Activated CD8-positive, alpha-beta T cell treated with anti-CD3 and anti-CD28 coated beads for 36 hours (primary cell): Measurements from ENCODE around the gene FMNL2. TPM values are rescaled to one million over a fixed set of nuclear protein-coding genes. Genes with fewer than 3 reads are reported as not detected.

Experiments used
- ATAC-seq: fragments of 200-7000 bp; cut with Tn5 transposase; one replicate; pipeline ENCODE4 v1.10.0; 2021; ENCODE audit warnings: mild to moderate bottlenecking, moderate library complexity
- CTCF ChIA-PET: fragments of 350-600 bp; sonication (Branson Sonifier 250); formaldehyde crosslinking; loops from one replicate; lab custom pipeline; 2021; ENCODE audit warnings: antibody characterized with exemption; lab: Charles Lee
- POLR2A ChIA-PET: fragments of 350-600 bp; sonication (Branson Sonifier 250); formaldehyde crosslinking; loops from one replicate; lab custom pipeline; 2021; ENCODE audit warnings: antibody characterized with exemption; lab: Charles Lee
- DNase-seq: peaks from one replicate; pipeline ENCODE4 v3.0.0-alpha.2; 2020
- H3K27ac Mint-ChIP-seq: one replicate; pipeline ENCODE4 v1.8.0; 2021; ENCODE audit warnings: mild to moderate bottlenecking, mixed read lengths
- H3K27me3 Mint-ChIP-seq: one replicate; pipeline ENCODE4 v1.8.0; 2021; ENCODE audit warnings: mixed read lengths
- H3K36me3 Mint-ChIP-seq: one replicate; pipeline ENCODE4 v1.8.0; 2021; ENCODE audit warnings: low read depth, mixed read lengths
- H3K4me1 Mint-ChIP-seq: one replicate; pipeline ENCODE4 v1.8.0; 2021; ENCODE audit warnings: low read depth, mixed read lengths
- H3K4me3 Mint-ChIP-seq: one replicate; pipeline ENCODE4 v1.8.0; 2021; ENCODE audit warnings: mild to moderate bottlenecking, moderate library complexity, mixed read lengths
- H3K9me3 Mint-ChIP-seq: one replicate; pipeline ENCODE4 v1.8.0; 2021; ENCODE audit warnings: mixed read lengths
- intact Hi-C: fragments of 100-400 bp; cut with micrococcal nuclease; formaldehyde crosslinking; loops from one replicate; pipeline ENCODE4 v1.10.0; 2022
- total RNA-seq, 2 experiments: library from RNA; stranded (reverse); gene quantifications; one replicate each; pipeline ENCODE4 v1.2.3, GENCODE V29; 2021
- TF ChIP-seq, protein P1 (sequence below): fragments of 200-600 bp; IDR thresholded peaks from one replicate; pipeline ENCODE4 v1.8.0; 2022; ENCODE audit warnings: antibody characterized with exemption, mild to moderate bottlenecking

Gene FMNL2
- total RNA-seq, 2 experiments from 2014 or later, result 1.1 TPM

DNA sequence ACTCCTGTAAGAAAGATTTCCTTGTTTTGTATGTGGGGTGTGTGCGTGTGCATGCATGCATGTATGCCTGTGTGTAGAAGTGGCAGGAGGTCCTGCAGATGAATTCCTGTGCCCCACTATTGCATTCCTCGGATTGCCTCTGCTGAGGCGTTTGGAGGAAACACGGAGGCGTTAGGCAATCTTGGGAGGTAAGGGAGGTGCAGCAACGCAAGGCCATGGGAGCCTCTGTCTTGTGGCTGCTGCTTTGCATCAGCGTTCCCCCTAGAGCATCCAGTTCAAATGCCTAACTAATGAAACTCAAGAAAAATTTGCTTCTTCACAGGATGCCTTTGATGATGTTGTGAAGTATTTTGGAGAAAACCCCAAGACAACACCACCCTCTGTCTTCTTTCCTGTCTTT lies 302.3 kb downstream of the FMNL2 start:
- CTCF ChIA-PET, result no interaction called here
- no peaks in the 10 kb centered on the region for H3K27me3 Mint-ChIP-seq
- H3K4me3 Mint-ChIP-seq, result no peak overlapping the region
- POLR2A ChIA-PET, result no interaction called here
- ATAC-seq, result no peak
- no peaks in the 10 kb centered on the region for H3K36me3 Mint-ChIP-seq
- intact Hi-C loops, result loop anchor here (10.0 kb wide), 1 partner anchor 302 kb away; the partner anchor contains the start of gene FMNL2
- no peaks in the 10 kb centered on the region for H3K9me3 Mint-ChIP-seq
- TF ChIP-seq, protein P1, sequence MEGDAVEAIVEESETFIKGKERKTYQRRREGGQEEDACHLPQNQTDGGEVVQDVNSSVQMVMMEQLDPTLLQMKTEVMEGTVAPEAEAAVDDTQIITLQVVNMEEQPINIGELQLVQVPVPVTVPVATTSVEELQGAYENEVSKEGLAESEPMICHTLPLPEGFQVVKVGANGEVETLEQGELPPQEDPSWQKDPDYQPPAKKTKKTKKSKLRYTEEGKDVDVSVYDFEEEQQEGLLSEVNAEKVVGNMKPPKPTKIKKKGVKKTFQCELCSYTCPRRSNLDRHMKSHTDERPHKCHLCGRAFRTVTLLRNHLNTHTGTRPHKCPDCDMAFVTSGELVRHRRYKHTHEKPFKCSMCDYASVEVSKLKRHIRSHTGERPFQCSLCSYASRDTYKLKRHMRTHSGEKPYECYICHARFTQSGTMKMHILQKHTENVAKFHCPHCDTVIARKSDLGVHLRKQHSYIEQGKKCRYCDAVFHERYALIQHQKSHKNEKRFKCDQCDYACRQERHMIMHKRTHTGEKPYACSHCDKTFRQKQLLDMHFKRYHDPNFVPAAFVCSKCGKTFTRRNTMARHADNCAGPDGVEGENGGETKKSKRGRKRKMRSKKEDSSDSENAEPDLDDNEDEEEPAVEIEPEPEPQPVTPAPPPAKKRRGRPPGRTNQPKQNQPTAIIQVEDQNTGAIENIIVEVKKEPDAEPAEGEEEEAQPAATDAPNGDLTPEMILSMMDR, result no peak
- no peaks in the 10 kb centered on the region for H3K4me1 Mint-ChIP-seq
- DNase-seq, result no peak
- no peak overlapping the region for H3K27ac Mint-ChIP-seq

DNA sequence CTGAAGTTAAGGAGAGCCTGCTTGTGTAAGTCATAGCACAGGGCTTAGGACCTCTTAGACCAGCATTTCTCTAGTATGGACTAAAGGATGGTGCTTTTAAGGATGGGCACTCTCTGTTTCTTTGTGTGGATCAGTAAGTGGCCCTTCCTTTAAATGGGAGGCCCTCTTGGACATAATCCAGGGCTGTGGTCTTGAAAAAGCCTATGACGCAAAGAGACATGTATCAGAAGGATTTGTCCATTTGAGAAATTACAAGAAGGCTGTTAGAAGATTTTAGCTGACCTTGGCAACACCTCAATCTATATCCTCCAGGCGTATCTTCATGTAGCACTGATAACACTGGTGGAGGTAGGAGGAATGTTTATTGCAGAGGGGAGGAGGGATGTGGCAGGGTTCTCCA lies 303.1 kb downstream of the FMNL2 start:
- no peaks in the 10 kb centered on the region for H3K27me3 Mint-ChIP-seq
- H3K4me1 Mint-ChIP-seq, result no peaks in the 10 kb centered on the region
- no peak overlapping the region for H3K4me3 Mint-ChIP-seq
- DNase-seq (no peak), ATAC-seq (no peak)
- H3K27ac Mint-ChIP-seq, result no peak overlapping the region
- H3K36me3 Mint-ChIP-seq, result no peaks in the 10 kb centered on the region
- TF ChIP-seq, protein P1, result no peak
- H3K9me3 Mint-ChIP-seq, result no peaks in the 10 kb centered on the region
- ChIA-PET CTCF (interaction anchor here (0.9 to 2.5 kb wide), 2 partner anchors 462 to 601 kb away, joined by 4 to 11 read pairs; partner anchors contain the start of gene STAM2), POLR2A (no interaction called here)
- intact Hi-C loops, result loop anchor here (10.0 kb wide), 1 partner anchor 303 kb away; the partner anchor contains the start of gene FMNL2

DNA sequence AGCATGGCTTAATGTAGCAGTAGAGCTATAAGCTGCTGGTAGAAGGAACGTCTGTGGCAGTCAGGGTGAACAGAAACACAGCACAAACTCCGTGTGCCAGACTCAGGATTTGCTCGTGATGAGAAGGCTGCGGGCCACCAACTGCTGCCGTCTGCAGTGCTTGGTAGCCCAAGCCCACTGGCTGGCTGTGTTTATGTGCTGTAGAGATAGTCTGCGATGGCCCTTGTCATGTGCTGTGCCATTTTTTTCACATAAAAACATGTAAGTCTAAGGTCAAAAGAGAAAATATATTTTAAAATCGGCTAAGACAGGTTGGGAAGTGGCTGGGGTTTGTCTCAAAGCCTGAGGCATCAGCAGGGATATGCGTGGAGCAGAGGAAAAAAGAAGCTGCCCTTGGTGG lies 303.6 kb downstream of the FMNL2 start:
- H3K9me3 Mint-ChIP-seq, result no peaks in the 10 kb centered on the region
- H3K4me3 Mint-ChIP-seq, result no peak overlapping the region
- CTCF ChIA-PET, result interaction anchor here (0.9 to 2.5 kb wide), 2 partner anchors 463 to 602 kb away, joined by 4 to 11 read pairs; partner anchors contain the start of gene STAM2

DNA sequence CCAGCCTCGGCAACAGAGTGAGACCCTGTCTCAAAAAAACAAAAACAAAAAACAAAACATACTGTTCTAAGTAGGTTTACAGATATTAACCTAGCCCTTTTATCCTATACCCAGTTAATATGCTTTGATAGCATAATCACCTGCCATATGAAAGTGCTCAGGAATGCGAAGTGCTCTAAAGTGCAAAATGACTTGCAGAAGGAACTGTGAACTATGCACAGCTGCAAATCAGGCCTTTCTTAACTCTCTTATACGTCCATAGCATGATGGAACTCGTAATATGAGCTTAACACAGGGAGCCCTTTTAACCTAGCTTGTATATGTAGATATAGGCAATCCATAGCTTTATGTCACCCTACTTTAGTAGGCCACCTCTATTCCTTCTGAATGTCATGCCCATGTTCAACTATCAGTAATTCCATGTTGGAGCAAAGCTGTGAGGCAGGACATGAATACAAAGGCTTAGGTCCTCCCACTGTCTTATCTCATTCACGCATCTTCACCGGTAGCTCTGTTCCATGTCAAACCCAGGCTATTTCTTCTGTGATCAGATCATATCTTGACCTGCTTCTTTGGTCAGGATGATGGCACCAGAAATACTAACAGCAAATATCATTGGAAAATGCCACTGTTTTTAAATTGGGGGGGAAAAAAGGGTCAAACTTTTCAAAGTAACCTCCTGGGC lies 309.4 kb downstream of the FMNL2 start:
- H3K4me3 Mint-ChIP-seq, result no peak overlapping the region
- no peaks in the 10 kb centered on the region for H3K9me3 Mint-ChIP-seq
- intact Hi-C loops, result no loop called here
- no peak overlapping the region for H3K27ac Mint-ChIP-seq
- TF ChIP-seq, protein P1, result no peak
- CTCF ChIA-PET, result interaction anchor here (1.1 to 6.3 kb wide), 2 partner anchors 9 to 16 kb away, joined by 3 to 56 read pairs; no protein-coding TSS in a partner anchor
- POLR2A ChIA-PET, result no interaction called here
- ATAC-seq (no peak), DNase-seq (no peak)
- H3K4me1 Mint-ChIP-seq, result peaks cover 2% of the 10 kb centered on the region
- H3K36me3 Mint-ChIP-seq, result no peaks in the 10 kb centered on the region
- no peaks in the 10 kb centered on the region for H3K27me3 Mint-ChIP-seq

More for the DNA sequence above, 303.6 kb downstream of the FMNL2 start:
- Mint-ChIP-seq H3K27ac (no peak overlapping the region), H3K27me3 (no peaks in the 10 kb centered on the region), H3K4me1 (no peaks in the 10 kb centered on the region), H3K36me3 (no peaks in the 10 kb centered on the region)
- POLR2A ChIA-PET, result no interaction called here
- intact Hi-C loops, result loop anchor here (10.0 kb wide), 1 partner anchor 304 kb away; the partner anchor contains the start of gene FMNL2
- DNase-seq, result no peak
- no peak for ATAC-seq
- TF ChIP-seq, protein P1, result no peak

DNA sequence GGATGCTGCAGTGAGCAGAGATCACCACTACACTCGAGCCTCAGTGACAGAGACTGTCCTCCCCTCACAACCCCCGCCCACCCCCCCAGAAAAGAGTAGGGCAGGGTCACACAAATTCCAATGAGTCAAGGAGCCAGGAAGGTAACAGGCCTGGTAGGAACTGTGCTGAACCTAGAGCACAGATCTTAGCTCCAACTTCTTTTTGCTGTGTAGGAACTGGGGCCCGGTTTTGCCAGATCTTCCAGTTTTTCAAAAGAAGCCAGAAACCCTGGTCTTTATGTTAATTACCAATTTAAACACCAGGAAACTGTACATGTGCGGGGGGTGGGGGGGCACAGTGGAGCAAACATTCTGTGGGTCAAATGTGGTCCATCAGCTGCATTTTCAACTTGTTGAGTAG lies 311.3 kb downstream of the FMNL2 start:
- H3K4me3 Mint-ChIP-seq, result no peak overlapping the region
- H3K27me3 Mint-ChIP-seq, result no peaks in the 10 kb centered on the region
- no peaks in the 10 kb centered on the region for H3K36me3 Mint-ChIP-seq
- intact Hi-C loops, result no loop called here
- H3K27ac Mint-ChIP-seq, result no peak overlapping the region
- TF ChIP-seq, protein P1, result no peak
- ATAC-seq (no peak), DNase-seq (no peak)
- H3K9me3 Mint-ChIP-seq, result no peaks in the 10 kb centered on the region
- peaks cover 2% of the 10 kb centered on the region for H3K4me1 Mint-ChIP-seq
- CTCF ChIA-PET, result interaction anchor here (6.3 kb wide), 1 partner anchor 11 kb away, joined by 56 read pairs; no protein-coding TSS in a partner anchor
- POLR2A ChIA-PET, result interaction anchor here (0.7 kb wide), 1 partner anchor 178 kb away, joined by 3 read pairs; no protein-coding TSS in a partner anchor
